H1 (cell line): Measurements from ENCODE around the gene FOXN3.

Source experiments
- CBX5 ChIP-seq: fragments of 300-800, 300-1000 bp; sonication (generic); IDR thresholded peaks from 2 replicates; pipeline ENCODE4 v1.7.1; 2016; ENCODE audit warnings: antibody characterized with exemption, low read length, low read depth
- GTF2F1 ChIP-seq: IDR thresholded peaks from 2 replicates; pipeline ENCODE4 v1.6.1; 2012; ENCODE audit warnings: low read depth, low read length, improper control_type of control experiment, borderline replicate concordance
- HDAC2 ChIP-seq, 2 experiments: fragments of 300-600 bp in 1 of 2; sonication (generic) in 1 of 2; IDR thresholded peaks; 2 replicates each; pipeline ENCODE4 v1.6.1; 2011 to 2012; ENCODE audit warnings: low read depth in 2 of 2, low read length in 2 of 2, mild to moderate bottlenecking in 2 of 2, moderate library complexity in 2 of 2, borderline replicate concordance in 1 of 2, inconsistent platforms in 1 of 2
- POLR2A ChIP-seq, 2 experiments: IDR thresholded peaks; 1 replicate in 1 of 2; 2 replicates in 1 of 2; pipeline ENCODE4 v1.6.1; 2011; ENCODE audit warnings: low read depth in 2 of 2, low read length in 2 of 2, mild to moderate bottlenecking in 2 of 2; ENCODE audit errors: control extremely low read depth in 1 of 2
- RFX5 ChIP-seq: IDR thresholded peaks from 2 replicates; pipeline ENCODE4 v1.6.1; 2011; ENCODE audit warnings: low read depth, low read length, improper control_type of control experiment, borderline replicate concordance
- TF ChIP-seq, protein P1 (sequence below), 3 experiments: IDR thresholded peaks; 1 replicate in 2 of 3; 2 replicates in 1 of 3; pipeline versions ENCODE4 v1.5.1 to v1.6.1; 2011; ENCODE audit warnings: low read length in 3 of 3, mild to moderate bottlenecking in 3 of 3, inconsistent platforms in 2 of 3, low read depth in 1 of 3, moderate library complexity in 1 of 3; ENCODE audit not compliant: insufficient read depth in 1 of 3; ENCODE audit errors: control extremely low read depth in 1 of 3

DNA sequence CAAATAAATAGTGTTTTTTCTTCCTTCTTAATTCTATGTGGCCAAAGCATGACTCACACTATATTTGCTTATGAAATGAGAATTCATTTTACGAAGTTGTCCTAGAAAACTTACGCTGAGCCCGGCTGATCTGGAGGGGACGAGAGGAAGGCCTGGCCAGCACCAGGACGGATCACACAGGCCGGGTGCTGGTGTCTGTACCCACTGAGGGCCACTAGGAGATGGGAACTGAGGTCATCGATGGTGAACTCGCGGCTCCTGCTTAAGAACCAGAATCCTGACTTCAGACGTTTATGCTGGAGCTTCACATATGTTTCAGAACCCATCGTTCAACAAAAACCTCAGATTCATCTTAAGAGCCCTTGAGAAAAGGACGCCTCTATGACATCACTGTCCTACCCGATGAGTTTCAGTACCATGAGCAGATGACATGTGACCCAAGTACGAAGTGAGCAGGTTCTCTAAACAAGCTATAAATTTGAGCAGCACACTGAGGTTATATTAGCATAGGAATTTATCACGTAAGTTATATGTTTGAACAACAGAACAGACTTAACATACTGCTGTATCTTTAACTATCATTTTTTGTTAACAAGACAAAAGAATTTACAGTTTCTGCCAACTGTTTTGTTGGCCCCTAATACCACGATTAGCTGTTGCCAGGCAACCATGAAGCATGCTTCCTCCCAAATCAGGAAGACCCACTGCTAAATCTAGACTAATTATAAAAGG, 111.9 kb downstream of the FOXN3 start:
- TF ChIP-seq, protein P1, sequence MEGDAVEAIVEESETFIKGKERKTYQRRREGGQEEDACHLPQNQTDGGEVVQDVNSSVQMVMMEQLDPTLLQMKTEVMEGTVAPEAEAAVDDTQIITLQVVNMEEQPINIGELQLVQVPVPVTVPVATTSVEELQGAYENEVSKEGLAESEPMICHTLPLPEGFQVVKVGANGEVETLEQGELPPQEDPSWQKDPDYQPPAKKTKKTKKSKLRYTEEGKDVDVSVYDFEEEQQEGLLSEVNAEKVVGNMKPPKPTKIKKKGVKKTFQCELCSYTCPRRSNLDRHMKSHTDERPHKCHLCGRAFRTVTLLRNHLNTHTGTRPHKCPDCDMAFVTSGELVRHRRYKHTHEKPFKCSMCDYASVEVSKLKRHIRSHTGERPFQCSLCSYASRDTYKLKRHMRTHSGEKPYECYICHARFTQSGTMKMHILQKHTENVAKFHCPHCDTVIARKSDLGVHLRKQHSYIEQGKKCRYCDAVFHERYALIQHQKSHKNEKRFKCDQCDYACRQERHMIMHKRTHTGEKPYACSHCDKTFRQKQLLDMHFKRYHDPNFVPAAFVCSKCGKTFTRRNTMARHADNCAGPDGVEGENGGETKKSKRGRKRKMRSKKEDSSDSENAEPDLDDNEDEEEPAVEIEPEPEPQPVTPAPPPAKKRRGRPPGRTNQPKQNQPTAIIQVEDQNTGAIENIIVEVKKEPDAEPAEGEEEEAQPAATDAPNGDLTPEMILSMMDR (IDR thresholded peaks at IDR 0.05; ENCODE audit: control extremely low read depth in 1 of 3, insufficient read depth in 1 of 3, low read depth in 1 of 3, low read length in 3 of 3): no peak
- TF ChIP-seq HDAC2 (IDR thresholded peaks at IDR 0.05; ENCODE audit: borderline replicate concordance in 1 of 2, low read depth in 2 of 2, low read length in 2 of 2): no peak
- TF ChIP-seq RFX5: no peak
- TF ChIP-seq POLR2A (IDR thresholded peaks at IDR 0.05; ENCODE audit: control extremely low read depth in 1 of 2, low read depth in 2 of 2, low read length in 2 of 2): no peak
- TF ChIP-seq GTF2F1: no peak
- TF ChIP-seq CBX5: no peak
